ENCODE data around the gene CST3. TPM values are rescaled to one million over a fixed set of nuclear protein-coding genes. Genes with fewer than 3 reads are reported as not detected.

Gene CST3
- total and polyA plus RNA-seq, 4 donors = 238 to 780 (median 641) TPM

- no peaks in the 10 kb centered on the region for H3K36me3 ChIP-seq (ENCODE audit: control insufficient read depth in 4 of 4, insufficient read depth in 4 of 4, low read length in 4 of 4)
- 73 to 80% methylated on average over 4 of the region's 4 CpGs for WGBS, 2 donors
- H3K9me3 ChIP-seq (ENCODE audit: control insufficient read depth in 4 of 4, insufficient read depth in 3 of 4, low read length in 3 of 4) = no peaks in the 10 kb centered on the region
- no peak overlapping the region for H3K9ac ChIP-seq (ENCODE audit: insufficient read depth in 1 of 2, low read length in 2 of 2)
- H3K27me3 ChIP-seq (ENCODE audit: control insufficient read depth in 3 of 3, insufficient read depth in 3 of 3, low read length in 2 of 3) = no peaks in the 10 kb centered on the region
- ATAC-seq (ENCODE audit: insufficient read depth, low FRiP score) (no peak), DNase-seq (no peak)
- TF ChIP-seq CTCF (IDR thresholded peaks at IDR 0.05; ENCODE audit: control extremely low read depth, extremely low read depth) = no peak
- H3K4me1 ChIP-seq (ENCODE audit: control insufficient read depth in 5 of 5, insufficient read depth in 5 of 5, low read length in 5 of 5) = peaks cover 0 to 4% (median 0%) of the 10 kb centered on the region in 5 donors
- H3K27ac ChIP-seq (ENCODE audit: low read depth in 1 of 2, low read length in 1 of 2) = no peak overlapping the region
- no peak overlapping the region for H3K4me3 ChIP-seq
Observed at GRCh38 chr20:23626040-23626620, 11.6 kb downstream of the CST3 start.

- no peak overlapping the region for H3K4me3 ChIP-seq
- no peaks in the 10 kb centered on the region for H3K27me3 ChIP-seq (ENCODE audit: control insufficient read depth in 3 of 3, insufficient read depth in 3 of 3, low read length in 2 of 3)
- peaks cover 0 to 4% (median 0%) of the 10 kb centered on the region in 5 donors for H3K4me1 ChIP-seq (ENCODE audit: control insufficient read depth in 5 of 5, insufficient read depth in 5 of 5, low read length in 5 of 5)
- H3K9me3 ChIP-seq (ENCODE audit: control insufficient read depth in 4 of 4, insufficient read depth in 3 of 4, low read length in 3 of 4) = no peaks in the 10 kb centered on the region
- TF ChIP-seq CTCF (IDR thresholded peaks at IDR 0.05; ENCODE audit: control extremely low read depth, extremely low read depth) = no peak
- no peak overlapping the region for H3K9ac ChIP-seq (ENCODE audit: insufficient read depth in 1 of 2, low read length in 2 of 2)
- DNase-seq (peak; percentile 35 to 63 (median 35)), ATAC-seq (ENCODE audit: insufficient read depth, low FRiP score) (no peak)
- H3K36me3 ChIP-seq (ENCODE audit: control insufficient read depth in 4 of 4, insufficient read depth in 4 of 4, low read length in 4 of 4) = no peaks in the 10 kb centered on the region
- 72 to 80% methylated on average over 9 of the region's 9 CpGs for WGBS, 2 donors
- H3K27ac ChIP-seq (ENCODE audit: low read depth in 1 of 2, low read length in 1 of 2) = no peak overlapping the region
Observed at GRCh38 chr20:23625236-23625964, 12.4 kb downstream of the CST3 start.

GRCh38 chr20:23624324-23624691 is 13.4 kb downstream of the CST3 start:
- ATAC-seq (ENCODE audit: insufficient read depth, low FRiP score) (no peak), DNase-seq (no peak)
- peak overlapping the region in 1 of 2 donors; percentile 55 for H3K27ac ChIP-seq (ENCODE audit: low read depth in 1 of 2, low read length in 1 of 2)
- no peaks in the 10 kb centered on the region for H3K27me3 ChIP-seq (ENCODE audit: control insufficient read depth in 3 of 3, insufficient read depth in 3 of 3, low read length in 2 of 3)
- H3K36me3 ChIP-seq (ENCODE audit: control insufficient read depth in 4 of 4, insufficient read depth in 4 of 4, low read length in 4 of 4) = no peaks in the 10 kb centered on the region
- no peak overlapping the region for H3K4me3 ChIP-seq
- H3K4me1 ChIP-seq (ENCODE audit: control insufficient read depth in 5 of 5, insufficient read depth in 5 of 5, low read length in 5 of 5) = peaks cover 0 to 2% (median 0%) of the 10 kb centered on the region in 5 donors
- WGBS, 2 donors = 84 to 87% methylated on average over 2 of the region's 2 CpGs
- TF ChIP-seq CTCF (IDR thresholded peaks at IDR 0.05; ENCODE audit: control extremely low read depth, extremely low read depth) = no peak
- no peak overlapping the region for H3K9ac ChIP-seq (ENCODE audit: insufficient read depth in 1 of 2, low read length in 2 of 2)
- H3K9me3 ChIP-seq (ENCODE audit: control insufficient read depth in 4 of 4, insufficient read depth in 3 of 4, low read length in 3 of 4) = no peaks in the 10 kb centered on the region

Data from lung (tissue), 12 donors.